H9 (cell line): ENCODE measurements around the gene KAT5. TPM values are rescaled to one million over a fixed set of nuclear protein-coding genes. Genes with fewer than 3 reads are reported as not detected.

Source experiments
- DNase-seq: peaks from one replicate; pipeline ENCODE4 v3.0.0-alpha.2; 2017
- H2AFZ ChIP-seq: one replicate; pipeline ENCODE4 v1.6.1; 2013; ENCODE audit warnings: mild to moderate bottlenecking, low read length, control low read depth, moderate library complexity
- H2AK5ac ChIP-seq: 2 replicates; pipeline ENCODE4 v1.6.1; 2013; ENCODE audit warnings: low read length, control low read depth, mixed read lengths; ENCODE audit not compliant: insufficient read length
- H2BK120ac ChIP-seq: one replicate; pipeline ENCODE4 v1.6.1; 2013; ENCODE audit warnings: low read depth, mild to moderate bottlenecking, low read length, control low read depth, inconsistent platforms; ENCODE audit not compliant: poor library complexity, severe bottlenecking
- H2BK12ac ChIP-seq: 2 replicates; pipeline ENCODE4 v1.6.1; 2013; ENCODE audit warnings: low read length, control low read depth, mixed read lengths, low read depth; ENCODE audit not compliant: insufficient read length
- H2BK15ac ChIP-seq: 2 replicates; pipeline ENCODE4 v1.6.1; 2013; ENCODE audit warnings: low read depth, low read length, control low read depth
- H2BK20ac ChIP-seq: one replicate; pipeline ENCODE4 v1.6.1; 2013; ENCODE audit warnings: low read depth, mild to moderate bottlenecking, low read length, control low read depth, inconsistent platforms; ENCODE audit not compliant: poor library complexity, severe bottlenecking
- H2BK5ac ChIP-seq: 2 replicates; pipeline ENCODE4 v1.6.1; 2013; ENCODE audit warnings: low read length, control low read depth, mixed read lengths; ENCODE audit not compliant: insufficient read length
- H3K14ac ChIP-seq: 2 replicates; pipeline ENCODE4 v1.6.1; 2013; ENCODE audit warnings: low read length, control low read depth; ENCODE audit not compliant: insufficient read depth
- H3K18ac ChIP-seq: 2 replicates; pipeline ENCODE4 v1.6.1; 2013; ENCODE audit warnings: low read depth, mild to moderate bottlenecking, mixed read lengths, low read length, control low read depth; ENCODE audit not compliant: insufficient read length
- H3K23ac ChIP-seq: 2 replicates; pipeline ENCODE4 v1.6.1; 2013; ENCODE audit warnings: low read length, control low read depth, mixed read lengths, low read depth; ENCODE audit not compliant: insufficient read length
- H3K23me2 ChIP-seq: 2 replicates; pipeline ENCODE4 v1.6.1; 2013; ENCODE audit warnings: low read depth, mild to moderate bottlenecking, mixed read lengths, low read length, control low read depth; ENCODE audit not compliant: insufficient read length, poor library complexity, severe bottlenecking
- H3K27ac ChIP-seq: 2 replicates; pipeline ENCODE4 v1.5.1; 2013; ENCODE audit warnings: low read length, control low read depth, mixed read lengths, low read depth; ENCODE audit not compliant: insufficient read length
- H3K27me3 ChIP-seq: 2 replicates; pipeline ENCODE4 v1.6.1; 2013; ENCODE audit warnings: low read length, control low read depth, inconsistent platforms; ENCODE audit not compliant: insufficient read depth
- H3K4ac ChIP-seq: 2 replicates; pipeline ENCODE4 v1.6.1; 2013; ENCODE audit warnings: low read depth, mild to moderate bottlenecking, control low read depth, inconsistent platforms, low read length, moderate library complexity
- H3K4me1 ChIP-seq: 2 replicates; pipeline ENCODE4 v1.6.1; 2013; ENCODE audit warnings: low read length, control low read depth, inconsistent platforms; ENCODE audit not compliant: insufficient read depth
- H3K4me2 ChIP-seq: 2 replicates; pipeline ENCODE4 v1.6.1; 2013; ENCODE audit warnings: low read length, control low read depth, mixed read lengths; ENCODE audit not compliant: insufficient read length, insufficient read depth
- H3K56ac ChIP-seq: 2 replicates; pipeline ENCODE4 v1.6.1; 2013; ENCODE audit warnings: low read depth, mild to moderate bottlenecking, mixed read lengths, low read length, control low read depth; ENCODE audit not compliant: insufficient read length
- H3K79me1 ChIP-seq: 2 replicates; pipeline ENCODE4 v1.6.1; 2013; ENCODE audit warnings: low read depth, mild to moderate bottlenecking, moderate library complexity, low read length, control low read depth, inconsistent platforms; ENCODE audit not compliant: insufficient read depth, poor library complexity, severe bottlenecking
- H3K79me2 ChIP-seq: 2 replicates; pipeline ENCODE4 v1.6.1; 2013; ENCODE audit warnings: low read length, control low read depth, inconsistent platforms; ENCODE audit not compliant: insufficient read depth
- H3K9ac ChIP-seq: 2 replicates; pipeline ENCODE4 v1.6.1; 2013; ENCODE audit warnings: low read length, control low read depth, mixed read lengths; ENCODE audit not compliant: insufficient read length; ENCODE audit errors: extremely low read depth
- H3K9me3 ChIP-seq: one replicate; pipeline ENCODE4 v1.6.1; 2013; ENCODE audit warnings: low read depth, low read length, inconsistent platforms; ENCODE audit not compliant: control insufficient read depth
- H3T11ph ChIP-seq: one replicate; pipeline ENCODE4 v1.6.1; 2013; ENCODE audit warnings: mild to moderate bottlenecking, low read length, control low read depth, inconsistent platforms
- H4K20me1 ChIP-seq: one replicate; pipeline ENCODE4 v1.6.1; 2013; ENCODE audit not compliant: control insufficient read depth, insufficient read length, insufficient read depth
- H4K5ac ChIP-seq: 2 replicates; pipeline ENCODE4 v1.6.1; 2013; ENCODE audit warnings: low read depth, mild to moderate bottlenecking, mixed read lengths, low read length, control low read depth; ENCODE audit not compliant: insufficient read length
- H4K8ac ChIP-seq: replicated peaks from 2 replicates; pipeline ENCODE4 v1.6.1; 2013; ENCODE audit warnings: low read length, control low read depth, mixed read lengths, low read depth; ENCODE audit not compliant: insufficient read length
- H4K91ac ChIP-seq: 2 replicates; pipeline ENCODE4 v1.6.1; 2013; ENCODE audit warnings: low read depth, mild to moderate bottlenecking, moderate library complexity, mixed read lengths, low read length, control low read depth; ENCODE audit not compliant: insufficient read length
- H3K27ac Mint-ChIP-seq, 3 experiments: 2 replicates in 2 of 3; 3 replicates in 1 of 3; pipeline ENCODE4 v1.8.0; 2020 to 2021; ENCODE audit warnings: mixed read lengths in 3 of 3, mild to moderate bottlenecking in 1 of 3, moderate library complexity in 1 of 3
- H3K27me3 Mint-ChIP-seq: 2 replicates; pipeline ENCODE4 v1.8.0; 2021; ENCODE audit warnings: low read depth, mild to moderate bottlenecking, moderate library complexity, mixed read lengths
- H3K36me3 Mint-ChIP-seq, 3 experiments: 2 replicates in 2 of 3; 3 replicates in 1 of 3; pipeline ENCODE4 v1.8.0; 2020 to 2021; ENCODE audit warnings: low read depth in 3 of 3, mixed read lengths in 3 of 3; ENCODE audit not compliant: insufficient read depth in 1 of 3
- H3K4me1 Mint-ChIP-seq, 2 experiments: 2 replicates each; pipeline ENCODE4 v1.8.0; 2020; ENCODE audit warnings: mixed read lengths in 2 of 2
- H3K4me3 Mint-ChIP-seq, 2 experiments: 2 replicates in 1 of 2; 3 replicates in 1 of 2; pipeline ENCODE4 v1.8.0; 2020 to 2021; ENCODE audit warnings: mild to moderate bottlenecking in 2 of 2, mixed read lengths in 2 of 2, moderate library complexity in 1 of 2
- H3K9me3 Mint-ChIP-seq, 2 experiments: 2 replicates in 1 of 2; 3 replicates in 1 of 2; pipeline ENCODE4 v1.8.0; 2020; ENCODE audit warnings: mild to moderate bottlenecking in 2 of 2, mixed read lengths in 2 of 2, moderate library complexity in 1 of 2
- WGBS: extraction: QIAGEN DNeasy Blood & Tissue Kit; methylation state at CpG from one replicate; pipeline ENCODE4 v1.1.7; 2013; ENCODE audit warnings: missing lambda C conversion rate, low lambda C conversion rate, mixed read lengths; ENCODE audit not compliant: insufficient read length; ENCODE audit errors: extremely low coverage; 5-methylcytosine and 5-hydroxymethylcytosine counted together
- total RNA-seq: library from RNA; stranded (reverse); gene quantifications from 2 replicates; pipeline ENCODE4 v1.2.1, GENCODE V29; 2021
- TF ChIP-seq, protein P1 (sequence below): fragments of 200-600 bp; sonication (generic); conservative IDR thresholded peaks from 3 replicates; pipeline ENCODE4 v1.8.0; 2021; ENCODE audit warnings: antibody characterized with exemption, mild to moderate bottlenecking

The KAT5 gene
- total RNA-seq, 1 experiment from 2014 or later, result 56.7 TPM

DNA sequence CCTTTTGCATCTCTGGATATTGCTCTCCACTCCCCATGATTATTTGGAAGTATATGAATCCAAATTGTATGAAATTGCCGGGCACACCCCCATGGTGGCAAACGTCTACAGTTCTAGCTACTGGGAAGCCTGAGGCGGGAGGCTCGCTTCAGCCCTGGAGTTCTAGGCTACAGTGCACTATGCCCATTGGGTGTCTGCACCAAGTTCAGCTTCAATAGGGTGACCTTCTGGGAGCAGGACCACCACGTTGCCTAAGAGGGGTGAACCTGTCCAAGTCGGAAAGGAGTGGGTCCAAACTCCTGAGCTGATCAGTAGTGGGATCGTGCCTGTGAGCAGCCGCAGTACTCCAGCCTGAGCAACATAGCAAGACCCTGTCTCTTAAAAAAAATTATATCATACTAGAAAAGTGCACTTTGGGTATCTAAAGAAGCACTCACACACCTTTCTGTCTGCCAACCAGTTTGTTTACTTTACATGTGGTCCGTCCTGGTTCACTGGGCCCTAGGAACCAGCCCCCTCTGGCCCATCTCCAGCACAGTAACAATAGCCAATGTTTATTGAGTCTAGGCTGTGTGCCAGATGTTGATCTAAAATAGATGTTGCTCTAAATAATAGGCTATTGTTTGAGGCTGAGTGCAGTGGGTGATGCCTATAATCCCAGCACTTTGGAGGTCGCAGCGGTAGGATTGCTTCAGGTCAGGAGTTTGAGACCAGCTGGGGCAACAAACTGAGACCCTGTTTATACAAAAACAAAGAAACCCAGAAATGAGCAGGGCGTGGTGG is 16.4 kb upstream of the KAT5 start:
- no peak overlapping the region for H2AFZ ChIP-seq
- DNase-seq, result no peak
- no peak overlapping the region for H3K27ac ChIP-seq
- H3K4me3 Mint-ChIP-seq, result no peak overlapping the region
- WGBS, result no CpG with 5 or more reads among the region's 12 CpGs
- no peak overlapping the region for H3K9ac ChIP-seq
- H4K8ac ChIP-seq, result no peak overlapping the region
- H3K27ac Mint-ChIP-seq, result no peak overlapping the region
- H2AK5ac ChIP-seq, result no peak overlapping the region
- no peaks in the 10 kb centered on the region for H4K20me1 ChIP-seq
- peaks cover 9 to 13% of the 10 kb centered on the region in 2 experiments; a peak in 3 of 5 replicates for H3K9me3 Mint-ChIP-seq
- H3K18ac ChIP-seq, result no peak overlapping the region
- H2BK5ac ChIP-seq, result no peak overlapping the region
- no peaks in the 10 kb centered on the region for H3K36me3 Mint-ChIP-seq
- H3K23me2 ChIP-seq, result no peaks in the 10 kb centered on the region
- no peak overlapping the region for H3T11ph ChIP-seq
- no peak overlapping the region for H2BK15ac ChIP-seq
- no peak overlapping the region for H2BK120ac ChIP-seq
- H3K9me3 ChIP-seq, result no peaks in the 10 kb centered on the region
- H3K4me1 ChIP-seq, result no peaks in the 10 kb centered on the region
- H3K27me3 Mint-ChIP-seq, result peaks cover 23% of the 10 kb centered on the region
- H3K79me1 ChIP-seq, result no peaks in the 10 kb centered on the region
- no peak overlapping the region for H3K4me2 ChIP-seq
- H2BK12ac ChIP-seq, result no peak overlapping the region
- peaks cover 10% of the 10 kb centered on the region in 2 experiments for H3K4me1 Mint-ChIP-seq
- TF ChIP-seq, protein P1, sequence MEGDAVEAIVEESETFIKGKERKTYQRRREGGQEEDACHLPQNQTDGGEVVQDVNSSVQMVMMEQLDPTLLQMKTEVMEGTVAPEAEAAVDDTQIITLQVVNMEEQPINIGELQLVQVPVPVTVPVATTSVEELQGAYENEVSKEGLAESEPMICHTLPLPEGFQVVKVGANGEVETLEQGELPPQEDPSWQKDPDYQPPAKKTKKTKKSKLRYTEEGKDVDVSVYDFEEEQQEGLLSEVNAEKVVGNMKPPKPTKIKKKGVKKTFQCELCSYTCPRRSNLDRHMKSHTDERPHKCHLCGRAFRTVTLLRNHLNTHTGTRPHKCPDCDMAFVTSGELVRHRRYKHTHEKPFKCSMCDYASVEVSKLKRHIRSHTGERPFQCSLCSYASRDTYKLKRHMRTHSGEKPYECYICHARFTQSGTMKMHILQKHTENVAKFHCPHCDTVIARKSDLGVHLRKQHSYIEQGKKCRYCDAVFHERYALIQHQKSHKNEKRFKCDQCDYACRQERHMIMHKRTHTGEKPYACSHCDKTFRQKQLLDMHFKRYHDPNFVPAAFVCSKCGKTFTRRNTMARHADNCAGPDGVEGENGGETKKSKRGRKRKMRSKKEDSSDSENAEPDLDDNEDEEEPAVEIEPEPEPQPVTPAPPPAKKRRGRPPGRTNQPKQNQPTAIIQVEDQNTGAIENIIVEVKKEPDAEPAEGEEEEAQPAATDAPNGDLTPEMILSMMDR, result no peak
- H3K4ac ChIP-seq, result no peak overlapping the region
- H3K23ac ChIP-seq, result no peak overlapping the region
- no peak overlapping the region for H4K5ac ChIP-seq
- no peaks in the 10 kb centered on the region for H3K27me3 ChIP-seq
- no peaks in the 10 kb centered on the region for H3K79me2 ChIP-seq
- no peak overlapping the region for H2BK20ac ChIP-seq
- H3K56ac ChIP-seq, result no peak overlapping the region
- no peak overlapping the region for H4K91ac ChIP-seq
- no peak overlapping the region for H3K14ac ChIP-seq
